Activated CD4-positive, CD25-positive, alpha-beta regulatory T cell treated with anti-CD3 and anti-CD28 coated beads, Interleukin-2, amount 50 U/mL, for 24 hours (primary cell): ENCODE data around the gene TUBA3E.
"Not testable (repeated sequence)": the region's sequence is repeated elsewhere in the genome, so short reads cannot be mapped to it uniquely, and the experiment has no call there.

Experiments used
- ATAC-seq, 2 donors: fragments of 150-1000 bp; cut with Tn5 transposase; one replicate each; pipeline ENCODE4 v1.10.0; 2021; ENCODE audit warnings: mild to moderate bottlenecking in 1 of 2, moderate library complexity in 1 of 2

The TUBA3E gene

DNA sequence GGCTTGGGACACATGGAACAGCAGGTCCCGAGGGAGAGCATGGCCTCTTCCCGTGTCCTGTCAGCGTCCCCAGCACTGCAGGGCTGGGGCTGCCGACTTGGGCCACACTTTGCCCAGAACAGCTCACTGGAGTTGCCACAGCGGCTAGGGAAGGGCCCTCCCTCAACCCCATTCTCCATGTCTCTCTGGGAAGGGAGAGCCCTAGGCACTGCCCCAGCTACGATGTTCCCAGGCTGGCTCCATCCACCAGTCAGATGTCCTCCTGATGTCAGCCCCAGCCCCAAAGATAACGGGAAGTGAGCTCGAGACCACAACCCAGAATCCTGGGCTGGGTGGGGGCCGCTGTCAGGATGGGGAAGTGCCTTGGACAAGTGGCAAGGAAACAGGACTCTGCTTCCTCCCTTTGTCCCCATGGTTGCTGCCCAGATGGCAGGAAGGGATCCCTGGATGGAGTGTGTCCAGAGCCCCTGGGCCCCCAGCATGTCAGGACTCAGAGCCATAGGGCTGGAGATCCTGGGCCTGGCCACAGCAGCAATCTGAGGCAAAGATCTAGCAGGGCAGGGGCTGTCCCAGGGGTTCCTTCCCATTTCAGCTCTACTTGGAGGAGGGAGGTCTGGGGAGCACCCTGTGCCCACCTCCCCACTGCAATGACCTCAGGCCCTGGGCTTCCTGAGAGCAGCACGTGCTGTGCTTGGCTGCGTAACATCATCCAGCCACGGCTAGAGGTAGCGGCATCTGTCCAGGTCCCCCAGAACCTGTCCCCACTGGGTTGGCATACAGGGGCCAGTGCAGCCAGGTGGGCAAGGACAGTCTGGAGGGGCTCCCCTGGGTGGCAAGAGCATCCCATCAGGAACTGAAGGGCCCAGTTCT lies 55.6 kb downstream of the TUBA3E start:
- ATAC-seq, result not testable (repeated sequence)
